H1 (cell line): ENCODE data around the gene CDH9. TPM values are rescaled to one million over a fixed set of nuclear protein-coding genes. Genes with fewer than 3 reads are reported as not detected.
A peak's percentile ranks its signal among the peaks of the same experiment; 100 is the strongest.

Source experiments
- CTCF ChIA-PET: fragments of 300-600 bp; sonication (Branson Sonifier 250); formaldehyde crosslinking; loops from one replicate; lab custom pipeline; 2021; ENCODE audit not compliant: partially characterized antibody; lab: Charles Lee
- POLR2A ChIA-PET: fragments of 300-600 bp; sonication (Branson Sonifier 250); formaldehyde crosslinking; loops from one replicate; lab custom pipeline; 2021; ENCODE audit warnings: inconsistent platforms; ENCODE audit not compliant: partially characterized antibody; lab: Charles Lee
- DNase-seq, 2 experiments: peaks; one replicate each; pipeline versions ENCODE4 v3.0.0 to v3.0.0-alpha.2; 2010 to 2022; ENCODE audit warnings: low spot score in 2 of 2, low read depth in 1 of 2, mixed read lengths in 1 of 2
- FAIRE-seq: peaks from 2 replicates; lab custom pipeline; 2011; peaks lifted over from hg19 to GRCh38; lab: Jason Lieb, UNC
- H2AFZ ChIP-seq: 2 replicates; pipeline ENCODE4 v1.8.1; 2012; ENCODE audit warnings: low read length, inconsistent platforms
- H2AK5ac ChIP-seq: 2 replicates; pipeline ENCODE4 v1.6.1; 2013; ENCODE audit warnings: low read depth, low read length
- H2BK120ac ChIP-seq: replicated peaks from 2 replicates; pipeline ENCODE3; 2013; ENCODE audit warnings: low read depth, low read length, inconsistent platforms
- H2BK12ac ChIP-seq: 2 replicates; pipeline ENCODE4 v1.6.1; 2013; ENCODE audit warnings: low read depth, low read length
- H2BK15ac ChIP-seq: 2 replicates; pipeline ENCODE4 v1.6.1; 2013; ENCODE audit warnings: low read length
- H2BK20ac ChIP-seq: 2 replicates; pipeline ENCODE4 v1.6.1; 2013; ENCODE audit warnings: low read length
- H2BK5ac ChIP-seq: 2 replicates; pipeline ENCODE4 v1.6.1; 2013; ENCODE audit warnings: low read depth, low read length
- H3K14ac ChIP-seq: 2 replicates; pipeline ENCODE4 v1.6.1; 2013; ENCODE audit warnings: inconsistent platforms; ENCODE audit not compliant: insufficient read length
- H3K18ac ChIP-seq: 2 replicates; pipeline ENCODE4 v1.6.1; 2013; ENCODE audit warnings: low read length; ENCODE audit errors: extremely low read depth
- H3K23ac ChIP-seq: 2 replicates; pipeline ENCODE4 v1.6.1; 2013; ENCODE audit warnings: inconsistent platforms; ENCODE audit not compliant: insufficient read length
- H3K23me2 ChIP-seq: 2 replicates; pipeline ENCODE4 v1.6.1; 2013; ENCODE audit warnings: low read depth, low read length
- H3K27ac ChIP-seq: 2 replicates; pipeline ENCODE4 v1.6.1; 2011; ENCODE audit warnings: low read depth, low read length, inconsistent platforms
- H3K27me3 ChIP-seq, 4 experiments: replicated peaks in 1 of 4; 1 replicate in 1 of 4; 2 replicates in 3 of 4; pipeline versions ENCODE4 v1.6.1 to v1.8.1; 2011 to 2013; ENCODE audit warnings: low read length in 3 of 4, mild to moderate bottlenecking in 3 of 4, inconsistent platforms in 2 of 4, mixed read lengths in 2 of 4, moderate library complexity in 1 of 4; ENCODE audit not compliant: control insufficient read depth in 3 of 4, insufficient read depth in 3 of 4; ENCODE audit errors: extremely low read depth in 1 of 4
- H3K36me3 ChIP-seq, 4 experiments: 2 replicates each; pipeline versions ENCODE4 v1.6.1 to v1.8.1; 2011 to 2013; ENCODE audit warnings: mild to moderate bottlenecking in 4 of 4, low read length in 3 of 4, moderate library complexity in 2 of 4, control low read depth in 1 of 4, inconsistent platforms in 1 of 4; ENCODE audit not compliant: insufficient read depth in 4 of 4, control insufficient read depth in 2 of 4
- H3K4ac ChIP-seq: replicated peaks from 2 replicates; pipeline ENCODE3; 2013; ENCODE audit warnings: low read length, low read depth, mixed read lengths, inconsistent platforms; ENCODE audit not compliant: insufficient read length
- H3K4me1 ChIP-seq, 4 experiments: replicated peaks in 1 of 4; 1 replicate in 1 of 4; 2 replicates in 3 of 4; pipeline versions ENCODE4 v1.6.1 to v1.8.1; 2011 to 2013; ENCODE audit warnings: low read length in 3 of 4, inconsistent platforms in 2 of 4, mixed read lengths in 1 of 4; ENCODE audit not compliant: insufficient read depth in 4 of 4, control insufficient read depth in 3 of 4
- H3K4me2 ChIP-seq, 2 experiments: 2 replicates each; pipeline versions ENCODE4 v1.6.1 to v1.8.1; 2011 to 2013; ENCODE audit warnings: low read depth in 2 of 2, low read length in 2 of 2, control low read depth in 1 of 2, inconsistent platforms in 1 of 2, mild to moderate bottlenecking in 1 of 2; ENCODE audit not compliant: insufficient read depth in 1 of 2
- H3K4me3 ChIP-seq, 4 experiments: fragments of 200-600, 300-600 bp in 1 of 4; sonication (generic), shearing (Covaris generic), sonication (Bioruptor Twin) in 1 of 4; 2 replicates each; pipeline versions ENCODE4 v1.5.1 to v1.8.1; 2011 to 2016; ENCODE audit warnings: low read length in 4 of 4, low read depth in 3 of 4, control low read depth in 2 of 4, inconsistent platforms in 2 of 4, mild to moderate bottlenecking in 2 of 4, mixed read lengths in 1 of 4, moderate library complexity in 1 of 4; ENCODE audit not compliant: insufficient read depth in 2 of 4; ENCODE audit errors: extremely low read depth in 1 of 4
- H3K56ac ChIP-seq: replicated peaks from 2 replicates; pipeline ENCODE3; 2013; ENCODE audit warnings: low read depth, mild to moderate bottlenecking, mixed read lengths, low read length, inconsistent platforms; ENCODE audit not compliant: insufficient read length
- H3K79me1 ChIP-seq: 2 replicates; pipeline ENCODE4 v1.6.1; 2013; ENCODE audit warnings: low read depth, low read length, control low read depth
- H3K79me2 ChIP-seq, 2 experiments: 2 replicates each; pipeline versions ENCODE4 v1.6.1 to v1.8.1; 2012 to 2013; ENCODE audit warnings: low read length in 2 of 2, mild to moderate bottlenecking in 2 of 2, inconsistent platforms in 1 of 2; ENCODE audit not compliant: insufficient read depth in 2 of 2, control insufficient read depth in 1 of 2
- H3K9ac ChIP-seq, 4 experiments: replicated peaks in 1 of 4; 1 replicate in 1 of 4; 2 replicates in 3 of 4; pipeline versions ENCODE4 v1.6.1 to v1.8.1; 2011 to 2013; ENCODE audit warnings: low read depth in 3 of 4, low read length in 3 of 4, control low read depth in 2 of 4, mild to moderate bottlenecking in 2 of 4, moderate library complexity in 2 of 4, inconsistent platforms in 1 of 4; ENCODE audit errors: extremely low read depth in 1 of 4
- H3K9me3 ChIP-seq, 2 experiments: 2 replicates each; pipeline versions ENCODE4 v1.6.1 to v1.8.1; 2012 to 2013; ENCODE audit warnings: mild to moderate bottlenecking in 2 of 2, moderate library complexity in 2 of 2, control low read depth in 1 of 2, inconsistent platforms in 1 of 2, low read depth in 1 of 2, low read length in 1 of 2, mixed read lengths in 1 of 2; ENCODE audit not compliant: insufficient read depth in 2 of 2
- H4K20me1 ChIP-seq, 2 experiments: replicated peaks in 1 of 2; 2 replicates each; pipeline versions ENCODE3 to v1.8.1; 2011 to 2013; ENCODE audit warnings: inconsistent platforms in 2 of 2, low read length in 2 of 2, mild to moderate bottlenecking in 1 of 2; ENCODE audit not compliant: insufficient read depth in 2 of 2, control insufficient read depth in 1 of 2
- H4K5ac ChIP-seq: 2 replicates; pipeline ENCODE4 v1.6.1; 2013; ENCODE audit warnings: low read length, low read depth, mixed read lengths, inconsistent platforms; ENCODE audit not compliant: insufficient read length
- H4K8ac ChIP-seq: 2 replicates; pipeline ENCODE4 v1.8.0; 2013; ENCODE audit warnings: mild to moderate bottlenecking, moderate library complexity, low read length, inconsistent platforms; ENCODE audit not compliant: insufficient read depth; ENCODE audit errors: extremely low read depth
- H4K91ac ChIP-seq: replicated peaks from 2 replicates; pipeline ENCODE3; 2013; ENCODE audit warnings: low read length, mixed read lengths, inconsistent platforms; ENCODE audit not compliant: insufficient read length
- BCL11A ChIP-seq, 2 experiments: IDR thresholded peaks; one replicate each; pipeline ENCODE4 v1.6.1; 2011; ENCODE audit warnings: low read depth in 2 of 2, low read length in 2 of 2, mild to moderate bottlenecking in 2 of 2
- GTF2F1 ChIP-seq: IDR thresholded peaks from 2 replicates; pipeline ENCODE4 v1.6.1; 2012; ENCODE audit warnings: low read depth, low read length, improper control_type of control experiment, borderline replicate concordance
- MAX ChIP-seq: IDR thresholded peaks from 2 replicates; pipeline ENCODE4 v1.6.1; 2012; ENCODE audit warnings: inconsistent platforms
- POLR2A ChIP-seq, 2 experiments: IDR thresholded peaks; 1 replicate in 1 of 2; 2 replicates in 1 of 2; pipeline ENCODE4 v1.6.1; 2011; ENCODE audit warnings: low read depth in 2 of 2, low read length in 2 of 2, mild to moderate bottlenecking in 2 of 2; ENCODE audit errors: control extremely low read depth in 1 of 2
- RAD21 ChIP-seq, 2 experiments: IDR thresholded peaks in 1 of 2; conservative IDR thresholded peaks in 1 of 2; 2 replicates each; pipeline ENCODE4 v1.6.1; 2011; ENCODE audit warnings: low read depth in 2 of 2, low read length in 2 of 2, improper control_type of control experiment in 1 of 2, inconsistent platforms in 1 of 2, mild to moderate bottlenecking in 1 of 2, moderate library complexity in 1 of 2
- RBBP5 ChIP-seq: IDR thresholded peaks from 2 replicates; pipeline ENCODE4 v1.7.1; 2012; ENCODE audit warnings: low read depth, mild to moderate bottlenecking, inconsistent platforms, low read length, moderate library complexity, borderline replicate concordance
- SP1 ChIP-seq: IDR thresholded peaks from 2 replicates; pipeline ENCODE4 v1.6.1; 2011; ENCODE audit warnings: low read depth, low read length
- TEAD4 ChIP-seq: IDR thresholded peaks from 2 replicates; pipeline ENCODE4 v1.6.1; 2012; ENCODE audit warnings: low read depth, low read length, inconsistent platforms, mixed read lengths
- USF2 ChIP-seq: IDR thresholded peaks from 2 replicates; pipeline ENCODE4 v1.6.1; 2011; ENCODE audit warnings: low read length, improper control_type of control experiment
- WGBS, 2 experiments: shearing (Covaris generic) in 1 of 2; methylation state at CpG; one replicate each; pipeline versions ENCODE4 v1.1.6 to v1.1.7; 2013 to 2015; ENCODE audit warnings: low lambda C conversion rate in 2 of 2, mixed read lengths in 2 of 2, inconsistent platforms in 1 of 2, low coverage in 1 of 2, missing lambda C conversion rate in 1 of 2; ENCODE audit not compliant: insufficient replicate concordance in 2 of 2, insufficient coverage in 1 of 2, insufficient read length in 1 of 2; ENCODE audit errors: extremely low coverage in 1 of 2, missing lambda C conversion rate in 1 of 2; 5-methylcytosine and 5-hydroxymethylcytosine counted together
- polyA plus RNA-seq, 7 experiments: library from polyadenylated mRNA; depleted of rRNA in 3 of 7; stranded (reverse) in 5 of 7; unstranded in 2 of 7; fragments of >200 nt in 5 of 7; fragments of 200-250 nt in 2 of 7; gene quantifications; 1 replicate in 5 of 7; 2 replicates in 1 of 7; 4 replicates in 1 of 7; pipeline versions ENCODE4 v1.2.1 to v1.2.3, GENCODE V29; 2011 to 2013; ENCODE audit warnings: missing spikeins in 2 of 7, mixed read lengths in 2 of 7
- total RNA-seq: library from RNA; stranded (reverse); fragmentation: NEBNext Ultra II Directional; extraction: Animal tissue kit (Norgen Biotek cat#: 25700); gene quantifications from 2 replicates; pipeline ENCODE4 v1.2.1, GENCODE V29; 2021

Gene CDH9
- total and polyA plus RNA-seq, 2 of the 8 experiments (the other 6 are each of a cell fraction or from before 2014, with no cell fraction given), result 0.54 to 1.0 TPM

- H3K79me2 ChIP-seq, result no peaks in the 10 kb centered on the region
- H3K4me2 ChIP-seq, result no peak overlapping the region
- FAIRE-seq (no peak), DNase-seq (no peak)
- no peak overlapping the region for H2BK120ac ChIP-seq
- H3K4ac ChIP-seq, result no peak overlapping the region
- H3K36me3 ChIP-seq, result no peaks in the 10 kb centered on the region
- H2AK5ac ChIP-seq, result no peak overlapping the region
- H3K4me3 ChIP-seq, result no peak overlapping the region
- no peak overlapping the region for H2BK15ac ChIP-seq
- no peaks in the 10 kb centered on the region for H3K4me1 ChIP-seq
- no peaks in the 10 kb centered on the region for H3K9me3 ChIP-seq
- ChIA-PET POLR2A (no interaction called here), CTCF (no interaction called here)
- H3K18ac ChIP-seq, result no peak overlapping the region
- no peak overlapping the region for H3K14ac ChIP-seq
- no peak overlapping the region for H3K27ac ChIP-seq
- no peaks in the 10 kb centered on the region for H3K79me1 ChIP-seq
- no peak overlapping the region for H2BK20ac ChIP-seq
- H3K23ac ChIP-seq, result no peak overlapping the region
- H3K9ac ChIP-seq, result no peak overlapping the region
- no peak overlapping the region for H4K8ac ChIP-seq
- H2AFZ ChIP-seq, result peak overlapping the region; percentile 29; the same call in 1 of the 2 replicates
- no peaks in the 10 kb centered on the region for H4K20me1 ChIP-seq
- no peaks in the 10 kb centered on the region for H3K23me2 ChIP-seq
- no peak overlapping the region for H3K56ac ChIP-seq
- H4K91ac ChIP-seq, result no peak overlapping the region
- no peak overlapping the region for H2BK12ac ChIP-seq
- WGBS, 2 experiments, result 81% methylated on average over 2 of the region's 2 CpGs; no CpG with 5 or more reads in 1 of the 2 experiments
- H3K27me3 ChIP-seq, result no peaks in the 10 kb centered on the region
- H2BK5ac ChIP-seq, result no peak overlapping the region
- TF ChIP-seq POLR2A (IDR thresholded peaks at IDR 0.05; ENCODE audit: control extremely low read depth in 1 of 2, low read depth in 2 of 2, low read length in 2 of 2), result no peak
- no peak for TF ChIP-seq RAD21 (IDR thresholded peaks at IDR 0.05 in 1 of 2, conservative IDR thresholded peaks at IDR 0.05 in 1 of 2; ENCODE audit: low read depth in 2 of 2, low read length in 2 of 2)
- no peak for TF ChIP-seq SP1
- no peak for TF ChIP-seq RBBP5
- no peak for TF ChIP-seq BCL11A (IDR thresholded peaks at IDR 0.05; ENCODE audit: low read depth in 2 of 2, low read length in 2 of 2)
- no peak for TF ChIP-seq MAX
- no peak for TF ChIP-seq TEAD4
- no peak for TF ChIP-seq USF2
- no peak for TF ChIP-seq GTF2F1
- H4K5ac ChIP-seq, result no peak overlapping the region
Observed at GRCh38 chr5:26884481-26884880, 153.9 kb downstream of the CDH9 start.
